Measurements from ENCODE around the gene F7.

DNA sequence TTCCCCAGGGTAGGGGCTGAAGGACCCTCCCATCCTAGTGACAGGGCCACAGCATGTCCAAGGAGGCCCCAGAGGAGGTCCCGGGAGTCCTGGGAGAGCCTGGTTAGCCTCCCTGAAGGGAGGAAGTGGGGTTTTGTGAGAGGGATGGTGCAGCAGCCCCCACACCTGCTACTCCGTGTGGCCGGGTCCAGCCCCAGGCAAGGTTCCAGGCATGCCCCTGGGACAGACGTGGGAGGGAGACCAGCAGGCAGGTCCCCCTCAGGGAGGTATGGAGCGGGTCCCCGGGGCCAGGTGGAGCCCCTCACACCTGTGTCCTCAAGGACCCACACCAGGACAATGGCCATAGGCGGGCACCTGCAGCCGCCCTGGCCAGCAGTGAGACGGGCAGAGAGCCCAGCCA is 1.9 kb upstream of the F7 start:
- TF ChIP-seq ZEB2 (tag by site-specific recombination; IDR thresholded peaks at IDR 0.05) = no peak
- TF ChIP-seq, protein P1, sequence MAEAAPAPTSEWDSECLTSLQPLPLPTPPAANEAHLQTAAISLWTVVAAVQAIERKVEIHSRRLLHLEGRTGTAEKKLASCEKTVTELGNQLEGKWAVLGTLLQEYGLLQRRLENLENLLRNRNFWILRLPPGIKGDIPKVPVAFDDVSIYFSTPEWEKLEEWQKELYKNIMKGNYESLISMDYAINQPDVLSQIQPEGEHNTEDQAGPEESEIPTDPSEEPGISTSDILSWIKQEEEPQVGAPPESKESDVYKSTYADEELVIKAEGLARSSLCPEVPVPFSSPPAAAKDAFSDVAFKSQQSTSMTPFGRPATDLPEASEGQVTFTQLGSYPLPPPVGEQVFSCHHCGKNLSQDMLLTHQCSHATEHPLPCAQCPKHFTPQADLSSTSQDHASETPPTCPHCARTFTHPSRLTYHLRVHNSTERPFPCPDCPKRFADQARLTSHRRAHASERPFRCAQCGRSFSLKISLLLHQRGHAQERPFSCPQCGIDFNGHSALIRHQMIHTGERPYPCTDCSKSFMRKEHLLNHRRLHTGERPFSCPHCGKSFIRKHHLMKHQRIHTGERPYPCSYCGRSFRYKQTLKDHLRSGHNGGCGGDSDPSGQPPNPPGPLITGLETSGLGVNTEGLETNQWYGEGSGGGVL (tag by site-specific recombination; IDR thresholded peaks at IDR 0.05) = no peak
- TF ChIP-seq, protein P2, sequence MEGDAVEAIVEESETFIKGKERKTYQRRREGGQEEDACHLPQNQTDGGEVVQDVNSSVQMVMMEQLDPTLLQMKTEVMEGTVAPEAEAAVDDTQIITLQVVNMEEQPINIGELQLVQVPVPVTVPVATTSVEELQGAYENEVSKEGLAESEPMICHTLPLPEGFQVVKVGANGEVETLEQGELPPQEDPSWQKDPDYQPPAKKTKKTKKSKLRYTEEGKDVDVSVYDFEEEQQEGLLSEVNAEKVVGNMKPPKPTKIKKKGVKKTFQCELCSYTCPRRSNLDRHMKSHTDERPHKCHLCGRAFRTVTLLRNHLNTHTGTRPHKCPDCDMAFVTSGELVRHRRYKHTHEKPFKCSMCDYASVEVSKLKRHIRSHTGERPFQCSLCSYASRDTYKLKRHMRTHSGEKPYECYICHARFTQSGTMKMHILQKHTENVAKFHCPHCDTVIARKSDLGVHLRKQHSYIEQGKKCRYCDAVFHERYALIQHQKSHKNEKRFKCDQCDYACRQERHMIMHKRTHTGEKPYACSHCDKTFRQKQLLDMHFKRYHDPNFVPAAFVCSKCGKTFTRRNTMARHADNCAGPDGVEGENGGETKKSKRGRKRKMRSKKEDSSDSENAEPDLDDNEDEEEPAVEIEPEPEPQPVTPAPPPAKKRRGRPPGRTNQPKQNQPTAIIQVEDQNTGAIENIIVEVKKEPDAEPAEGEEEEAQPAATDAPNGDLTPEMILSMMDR (tag by site-specific recombination; IDR thresholded peaks at IDR 0.05) = no peak
- TF ChIP-seq SP3 (tag by site-specific recombination; IDR thresholded peaks at IDR 0.05) = no peak
- TF ChIP-seq ZNF114 (tag by site-specific recombination; IDR thresholded peaks at IDR 0.05) = no peak
- no peak for TF ChIP-seq MYNN (tag by site-specific recombination; IDR thresholded peaks at IDR 0.05; ENCODE audit: borderline replicate concordance)
- TF ChIP-seq ZNF175 (tag by site-specific recombination; IDR thresholded peaks at IDR 0.05) = no peak
- TF ChIP-seq, protein P3, sequence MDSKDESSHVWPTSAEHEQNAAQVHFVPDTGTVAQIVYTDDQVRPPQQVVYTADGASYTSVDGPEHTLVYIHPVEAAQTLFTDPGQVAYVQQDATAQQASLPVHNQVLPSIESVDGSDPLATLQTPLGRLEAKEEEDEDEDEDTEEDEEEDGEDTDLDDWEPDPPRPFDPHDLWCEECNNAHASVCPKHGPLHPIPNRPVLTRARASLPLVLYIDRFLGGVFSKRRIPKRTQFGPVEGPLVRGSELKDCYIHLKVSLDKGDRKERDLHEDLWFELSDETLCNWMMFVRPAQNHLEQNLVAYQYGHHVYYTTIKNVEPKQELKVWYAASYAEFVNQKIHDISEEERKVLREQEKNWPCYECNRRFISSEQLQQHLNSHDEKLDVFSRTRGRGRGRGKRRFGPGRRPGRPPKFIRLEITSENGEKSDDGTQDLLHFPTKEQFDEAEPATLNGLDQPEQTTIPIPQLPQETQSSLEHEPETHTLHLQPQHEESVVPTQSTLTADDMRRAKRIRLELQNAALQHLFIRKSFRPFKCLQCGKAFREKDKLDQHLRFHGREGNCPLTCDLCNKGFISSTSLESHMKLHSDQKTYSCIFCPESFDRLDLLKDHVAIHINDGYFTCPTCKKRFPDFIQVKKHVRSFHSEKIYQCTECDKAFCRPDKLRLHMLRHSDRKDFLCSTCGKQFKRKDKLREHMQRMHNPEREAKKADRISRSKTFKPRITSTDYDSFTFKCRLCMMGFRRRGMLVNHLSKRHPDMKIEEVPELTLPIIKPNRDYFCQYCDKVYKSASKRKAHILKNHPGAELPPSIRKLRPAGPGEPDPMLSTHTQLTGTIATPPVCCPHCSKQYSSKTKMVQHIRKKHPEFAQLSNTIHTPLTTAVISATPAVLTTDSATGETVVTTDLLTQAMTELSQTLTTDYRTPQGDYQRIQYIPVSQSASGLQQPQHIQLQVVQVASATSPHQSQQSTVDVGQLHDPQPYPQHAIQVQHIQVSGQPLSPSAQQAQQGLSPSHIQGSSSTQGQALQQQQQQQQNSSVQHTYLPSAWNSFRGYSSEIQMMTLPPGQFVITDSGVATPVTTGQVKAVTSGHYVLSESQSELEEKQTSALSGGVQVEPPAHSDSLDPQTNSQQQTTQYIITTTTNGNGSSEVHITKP (tag by site-specific recombination; IDR thresholded peaks at IDR 0.05) = no peak
- no peak for TF ChIP-seq ZNF654 (tag by site-specific recombination; IDR thresholded peaks at IDR 0.05; ENCODE audit: low read depth)
- TF ChIP-seq FEZF1 (tag by site-specific recombination; IDR thresholded peaks at IDR 0.05) = no peak
- no peak for TF ChIP-seq PATZ1 (tag by site-specific recombination; IDR thresholded peaks at IDR 0.05)
- no peak for TF ChIP-seq ZNF571 (tag by site-specific recombination; IDR thresholded peaks at IDR 0.05)

All from HEK293 (cell line).